ENCODE results near the gene MPDZ.

MPDZ gene

GRCh38 chr9:13128266-13128860 lies 151.1 kb downstream of the MPDZ start:
- no peak overlapping the region for H3K4me3 ChIP-seq (ENCODE audit: low read depth, low read length)
- CTCF ChIA-PET: no interaction called here
- peaks cover 6 to 45% of the 10 kb centered on the region in 2 experiments; a peak in 2 of 3 replicates for H3K36me3 ChIP-seq (ENCODE audit: control insufficient read depth in 2 of 2, insufficient read depth in 1 of 2, low read length in 2 of 2)
- no peaks in the 10 kb centered on the region for H3K9me3 ChIP-seq (ENCODE audit: control insufficient read depth, insufficient read depth, low read depth, low read length)
- no peaks in the 10 kb centered on the region for H3K4me1 ChIP-seq (ENCODE audit: control insufficient read depth, insufficient read depth, low read length)
- no peak overlapping the region for H3K27ac ChIP-seq (ENCODE audit: extremely low read depth, low read depth, low read length)
- POLR2A ChIA-PET: no interaction called here
- TF ChIP-seq ZNF510 (tag by site-specific recombination; IDR thresholded peaks at IDR 0.05; ENCODE audit: insufficient replicate concordance) (no peak), ZNF155 (tag by site-specific recombination; IDR thresholded peaks at IDR 0.05) (no peak), SP7 (tag by site-specific recombination; IDR thresholded peaks at IDR 0.05) (no peak), ZBTB17 (tag by site-specific recombination; IDR thresholded peaks at IDR 0.05) (no peak), REST (tag by site-specific recombination; IDR thresholded peaks at IDR 0.05) (no peak), ZNF2 (tag by site-specific recombination; IDR thresholded peaks at IDR 0.05) (no peak), ZNF37A (tag by site-specific recombination; IDR thresholded peaks at IDR 0.05) (no peak), ZNF600 (tag by site-specific recombination; IDR thresholded peaks at IDR 0.05) (no peak), ZSCAN16 (tag by site-specific recombination; IDR thresholded peaks at IDR 0.05) (no peak), ZBTB10 (tag by site-specific recombination; IDR thresholded peaks at IDR 0.05) (no peak), OVOL3 (tag by site-specific recombination; IDR thresholded peaks at IDR 0.05) (no peak), ZNF114 (tag by site-specific recombination; IDR thresholded peaks at IDR 0.05) (no peak), ZNF280D (tag by site-specific recombination; IDR thresholded peaks at IDR 0.05) (no peak), SP2 (tag by site-specific recombination; IDR thresholded peaks at IDR 0.05) (no peak), ZNF223 (tag by site-specific recombination; IDR thresholded peaks at IDR 0.05) (no peak), BCL11A (tag by site-specific recombination; IDR thresholded peaks at IDR 0.05; ENCODE audit: low read depth) (no peak), ZNF580 (tag by site-specific recombination; IDR thresholded peaks at IDR 0.05) (no peak), ZNF48 (tag by site-specific recombination; IDR thresholded peaks at IDR 0.05) (no peak), ZBTB1 (tag by site-specific recombination; IDR thresholded peaks at IDR 0.05) (no peak)
- TF ChIP-seq, protein P1, sequence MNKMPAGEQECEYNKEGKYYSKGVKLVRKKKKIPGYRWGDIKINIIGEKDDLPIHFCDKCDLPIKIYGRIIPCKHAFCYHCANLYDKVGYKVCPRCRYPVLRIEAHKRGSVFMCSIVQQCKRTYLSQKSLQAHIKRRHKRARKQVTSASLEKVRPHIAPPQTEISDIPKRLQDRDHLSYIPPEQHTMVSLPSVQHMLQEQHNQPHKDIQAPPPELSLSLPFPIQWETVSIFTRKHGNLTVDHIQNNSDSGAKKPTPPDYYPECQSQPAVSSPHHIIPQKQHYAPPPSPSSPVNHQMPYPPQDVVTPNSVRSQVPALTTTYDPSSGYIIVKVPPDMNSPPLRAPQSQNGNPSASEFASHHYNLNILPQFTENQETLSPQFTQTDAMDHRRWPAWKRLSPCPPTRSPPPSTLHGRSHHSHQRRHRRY (tag by site-specific recombination; IDR thresholded peaks at IDR 0.05): no peak
